OCI-LY7 (cell line): ENCODE measurements around the gene SSBP2. TPM values are rescaled to one million over a fixed set of nuclear protein-coding genes. Genes with fewer than 3 reads are reported as not detected.

Experiments
- BruUV-seq: library from RNA; stranded (reverse); fragments of 400-500 nt; replicated peaks from 2 replicates; lab custom pipeline; 2021; lab: Mats Ljungman, UMichigan
- CTCF ChIA-PET: fragments of 300-600 bp; sonication (Branson Sonifier 250); formaldehyde crosslinking; loops from one replicate; lab custom pipeline; 2022; ENCODE audit warnings: antibody characterized with exemption; ENCODE audit not compliant: unreplicated experiment; lab: Charles Lee
- POLR2A ChIA-PET: fragments of 300-600 bp; sonication (Branson Sonifier 250); formaldehyde crosslinking; loops from one replicate; lab custom pipeline; 2022; ENCODE audit warnings: antibody characterized with exemption; lab: Charles Lee
- DNase-seq: peaks from one replicate; pipeline ENCODE4 v3.0.0-alpha.2; 2015; ENCODE audit warnings: low spot score
- H2AFZ ChIP-seq: fragments of 200-600 bp; sonication (generic), shearing (Covaris generic); 2 replicates; pipeline ENCODE4 v1.6.1; 2014; ENCODE audit warnings: mild to moderate bottlenecking, antibody characterized with exemption, low read length, moderate library complexity
- H3K27ac ChIP-seq: fragments of 200-600 bp; sonication (generic); 2 replicates; pipeline ENCODE4 v1.5.1; 2014; ENCODE audit warnings: mixed run types, low read depth, mild to moderate bottlenecking, moderate library complexity, low read length, inconsistent platforms; ENCODE audit not compliant: poor library complexity, severe bottlenecking
- H3K36me3 ChIP-seq: fragments of 200-600 bp; sonication (generic); 2 replicates; pipeline ENCODE4 v1.6.1; 2014; ENCODE audit warnings: mild to moderate bottlenecking, antibody characterized with exemption, low read length, moderate library complexity, mixed read lengths; ENCODE audit not compliant: insufficient read depth
- H3K4me1 ChIP-seq: fragments of 200-600 bp; sonication (generic); 2 replicates; pipeline ENCODE4 v1.5.1; 2014; ENCODE audit warnings: mild to moderate bottlenecking, low read length; ENCODE audit not compliant: insufficient read depth, poor library complexity, severe bottlenecking
- H3K4me2 ChIP-seq: fragments of 200-600 bp; sonication (generic); 2 replicates; pipeline ENCODE4 v1.6.1; 2014; ENCODE audit warnings: mild to moderate bottlenecking, low read length
- H3K4me3 ChIP-seq: fragments of 200-600 bp; sonication (generic); 2 replicates; pipeline ENCODE4 v1.5.1; 2014; ENCODE audit warnings: mild to moderate bottlenecking, low read depth, low read length; ENCODE audit not compliant: poor library complexity, severe bottlenecking
- H3K79me2 ChIP-seq: fragments of 200-600 bp; sonication (generic); 2 replicates; pipeline ENCODE4 v1.6.1; 2016; ENCODE audit warnings: low read depth, mild to moderate bottlenecking, low read length, moderate library complexity, mixed read lengths; ENCODE audit not compliant: insufficient read depth
- H3K9me2 ChIP-seq: fragments of 200-600 bp; sonication (generic); 2 replicates; pipeline ENCODE4 v1.6.1; 2016; ENCODE audit warnings: mild to moderate bottlenecking, low read length, mixed read lengths; ENCODE audit not compliant: insufficient read depth
- H3K9me3 ChIP-seq: fragments of 200-600 bp; sonication (generic); 2 replicates; pipeline ENCODE4 v1.6.1; 2014; ENCODE audit warnings: mild to moderate bottlenecking, mixed run types, low read length, mixed read lengths
- H4K20me1 ChIP-seq: fragments of 200-600 bp; sonication (generic); 2 replicates; pipeline ENCODE4 v1.6.1; 2014; ENCODE audit warnings: mild to moderate bottlenecking, antibody characterized with exemption, low read length, moderate library complexity, mixed read lengths; ENCODE audit not compliant: insufficient read depth
- EZH2phosphoT487 ChIP-seq: fragments of 200-600 bp; sonication (generic); IDR thresholded peaks from 2 replicates; pipeline ENCODE4 v1.6.1; 2018; ENCODE audit warnings: low read depth, borderline replicate concordance, mild to moderate bottlenecking, mixed run types, antibody characterized with exemption, low read length, moderate library complexity, mixed read lengths
- intact Hi-C: fragments of 100-400 bp; cut with micrococcal nuclease; formaldehyde crosslinking; loops from one replicate; pipeline ENCODE4 v1.10.0; 2022; ENCODE audit not compliant: unreplicated experiment
- total RNA-seq, 2 experiments: library from RNA; depleted of rRNA in 1 of 2; stranded (reverse); fragments of >200 nt in 1 of 2; shearing (Covaris generic) in 1 of 2; gene quantifications; 2 replicates each; pipeline ENCODE4 v1.2.3, GENCODE V29; 2014 to 2022
- TF ChIP-seq, protein P1 (sequence below): fragments of 200-600 bp; sonication (generic); conservative IDR thresholded peaks from 2 replicates; pipeline ENCODE4 v1.5.1; 2014; ENCODE audit warnings: mild to moderate bottlenecking, antibody characterized with exemption, low read length, moderate library complexity, mixed read lengths

The SSBP2 gene
- total RNA-seq, 2 experiments from 2014 or later, result 140 to 172 TPM

DNA sequence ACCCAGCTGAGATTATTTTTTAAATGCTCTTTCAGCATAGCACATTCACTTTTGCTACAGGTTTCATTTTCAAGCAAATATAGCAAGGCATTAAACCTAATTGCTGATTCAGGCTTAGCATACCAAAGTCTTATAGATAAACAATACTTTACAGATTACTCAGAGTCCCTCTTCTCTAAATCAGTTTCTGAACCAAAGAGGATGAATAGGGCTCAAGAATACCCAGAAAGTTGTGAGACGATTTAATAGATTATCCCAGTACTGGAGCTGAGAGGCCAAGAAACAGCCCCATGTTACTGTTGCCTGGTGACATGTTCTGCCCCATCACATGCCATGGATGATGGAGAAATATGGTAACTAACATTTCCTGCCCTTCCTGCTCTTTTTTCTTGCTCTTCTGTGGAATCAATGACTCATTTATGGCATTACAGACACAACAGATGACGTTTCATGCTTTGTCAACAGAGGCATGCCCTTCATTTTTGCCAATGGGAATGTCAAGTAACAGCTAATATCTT lies 18.1 kb upstream of the SSBP2 start:
- Histone ChIP-seq H3K79me2 (no peaks in the 10 kb centered on the region), H3K36me3 (no peaks in the 10 kb centered on the region), H3K4me1 (no peaks in the 10 kb centered on the region), H4K20me1 (no peaks in the 10 kb centered on the region), H2AFZ (no peak overlapping the region), H3K4me2 (no peak overlapping the region), H3K4me3 (no peak overlapping the region), H3K27ac (no peak overlapping the region), H3K9me3 (no peaks in the 10 kb centered on the region), H3K9me2 (no peaks in the 10 kb centered on the region)
- no peak for DNase-seq
- intact Hi-C loops, result no loop called here
- POLR2A ChIA-PET, result interaction anchor here (0.5 to 0.6 kb wide), 2 partner anchors 13 to 187 kb away, joined by 3 read pairs; no protein-coding TSS in a partner anchor
- CTCF ChIA-PET, result interaction anchor here (1.0 kb wide), 1 partner anchor 10 kb away, joined by 3 read pairs; no protein-coding TSS in a partner anchor
- no TSS peak for BruUV-seq
- TF ChIP-seq, protein P1, sequence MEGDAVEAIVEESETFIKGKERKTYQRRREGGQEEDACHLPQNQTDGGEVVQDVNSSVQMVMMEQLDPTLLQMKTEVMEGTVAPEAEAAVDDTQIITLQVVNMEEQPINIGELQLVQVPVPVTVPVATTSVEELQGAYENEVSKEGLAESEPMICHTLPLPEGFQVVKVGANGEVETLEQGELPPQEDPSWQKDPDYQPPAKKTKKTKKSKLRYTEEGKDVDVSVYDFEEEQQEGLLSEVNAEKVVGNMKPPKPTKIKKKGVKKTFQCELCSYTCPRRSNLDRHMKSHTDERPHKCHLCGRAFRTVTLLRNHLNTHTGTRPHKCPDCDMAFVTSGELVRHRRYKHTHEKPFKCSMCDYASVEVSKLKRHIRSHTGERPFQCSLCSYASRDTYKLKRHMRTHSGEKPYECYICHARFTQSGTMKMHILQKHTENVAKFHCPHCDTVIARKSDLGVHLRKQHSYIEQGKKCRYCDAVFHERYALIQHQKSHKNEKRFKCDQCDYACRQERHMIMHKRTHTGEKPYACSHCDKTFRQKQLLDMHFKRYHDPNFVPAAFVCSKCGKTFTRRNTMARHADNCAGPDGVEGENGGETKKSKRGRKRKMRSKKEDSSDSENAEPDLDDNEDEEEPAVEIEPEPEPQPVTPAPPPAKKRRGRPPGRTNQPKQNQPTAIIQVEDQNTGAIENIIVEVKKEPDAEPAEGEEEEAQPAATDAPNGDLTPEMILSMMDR, result no peak
- no peak for TF ChIP-seq EZH2phosphoT487

DNA sequence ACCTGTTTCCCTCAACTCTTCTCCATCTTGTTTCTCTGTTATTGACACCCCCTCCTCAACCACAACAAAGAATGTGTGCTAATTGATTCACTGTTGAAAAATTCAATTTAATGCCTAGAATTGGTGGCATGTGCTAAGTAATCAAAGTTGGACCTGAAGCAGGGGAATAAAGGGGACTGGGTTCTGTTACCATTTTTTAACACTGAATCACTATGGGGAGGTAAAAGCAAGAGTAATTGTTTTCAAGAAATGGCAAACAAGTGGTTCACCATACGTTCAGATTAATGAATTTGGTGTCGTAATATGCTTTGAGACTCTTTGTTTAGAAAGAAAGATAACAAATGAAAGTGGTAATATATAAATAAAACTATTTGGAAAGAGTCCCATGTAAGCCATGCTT lies 17.0 kb upstream of the SSBP2 start:
- no peak overlapping the region for H3K4me3 ChIP-seq
- no peaks in the 10 kb centered on the region for H3K9me3 ChIP-seq
- H3K36me3 ChIP-seq, result no peaks in the 10 kb centered on the region
- no peak for TF ChIP-seq EZH2phosphoT487
- TF ChIP-seq, protein P1, result no peak
- ChIA-PET POLR2A (interaction anchor here (2.3 kb wide), 1 partner anchor 11 kb away, joined by 12 read pairs; no protein-coding TSS in a partner anchor), CTCF (no interaction called here)
- intact Hi-C loops, result no loop called here
- no peaks in the 10 kb centered on the region for H3K79me2 ChIP-seq
- no TSS peak for BruUV-seq
- H3K27ac ChIP-seq, result no peak overlapping the region
- H3K4me1 ChIP-seq, result no peaks in the 10 kb centered on the region
- no peak overlapping the region for H3K4me2 ChIP-seq
- no peak for DNase-seq
- H2AFZ ChIP-seq, result no peak overlapping the region; the same call in 1 of the 2 replicates
- no peaks in the 10 kb centered on the region for H3K9me2 ChIP-seq
- H4K20me1 ChIP-seq, result no peaks in the 10 kb centered on the region

DNA sequence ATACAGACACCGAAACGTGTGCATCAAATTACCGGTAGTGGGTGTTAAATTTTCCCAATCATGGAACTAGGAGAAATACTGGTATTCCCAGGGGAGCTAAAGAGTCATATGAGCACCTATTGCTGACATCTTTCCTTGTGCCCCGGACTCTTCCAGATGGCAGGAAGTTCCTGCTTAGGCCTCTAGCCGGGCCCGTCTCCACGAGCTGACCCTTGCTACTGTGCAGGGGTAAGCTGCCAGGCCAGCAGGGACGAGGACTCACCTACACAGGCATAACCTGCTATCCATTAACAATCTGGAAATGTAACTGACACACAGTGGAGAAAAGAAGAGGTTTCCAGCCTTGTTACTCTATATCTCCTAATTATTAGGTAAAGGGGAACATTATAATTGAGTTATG lies 16.2 kb upstream of the SSBP2 start:
- H3K79me2 ChIP-seq, result no peaks in the 10 kb centered on the region
- ChIA-PET POLR2A (interaction anchor here (0.6 to 2.3 kb wide), 5 partner anchors 8 to 248 kb away, joined by 3 to 12 read pairs (median 5); no protein-coding TSS in a partner anchor), CTCF (no interaction called here)
- no peak overlapping the region for H3K4me2 ChIP-seq
- no peak for DNase-seq
- H3K4me1 ChIP-seq, result no peaks in the 10 kb centered on the region
- BruUV-seq, result no TSS peak
- H3K27ac ChIP-seq, result no peak overlapping the region
- H3K4me3 ChIP-seq, result no peak overlapping the region
- no peaks in the 10 kb centered on the region for H4K20me1 ChIP-seq
- no peaks in the 10 kb centered on the region for H3K9me2 ChIP-seq
- no peaks in the 10 kb centered on the region for H3K9me3 ChIP-seq
- no peak for TF ChIP-seq EZH2phosphoT487
- TF ChIP-seq, protein P1, result no peak
- intact Hi-C loops, result no loop called here
- H2AFZ ChIP-seq, result no peak overlapping the region; the same call in 1 of the 2 replicates
- H3K36me3 ChIP-seq, result no peaks in the 10 kb centered on the region
